GF-D8 (cell line): ENCODE measurements around the gene SLC13A2.

Experiments
- DNase-seq: peaks from one replicate; lab custom pipeline; 2025; lab: John Stamatoyannopoulos, UW

Gene SLC13A2

GRCh38 chr17:28494445-28495188 is 21.2 kb downstream of the SLC13A2 start:
- DNase-seq = no peak

DNA sequence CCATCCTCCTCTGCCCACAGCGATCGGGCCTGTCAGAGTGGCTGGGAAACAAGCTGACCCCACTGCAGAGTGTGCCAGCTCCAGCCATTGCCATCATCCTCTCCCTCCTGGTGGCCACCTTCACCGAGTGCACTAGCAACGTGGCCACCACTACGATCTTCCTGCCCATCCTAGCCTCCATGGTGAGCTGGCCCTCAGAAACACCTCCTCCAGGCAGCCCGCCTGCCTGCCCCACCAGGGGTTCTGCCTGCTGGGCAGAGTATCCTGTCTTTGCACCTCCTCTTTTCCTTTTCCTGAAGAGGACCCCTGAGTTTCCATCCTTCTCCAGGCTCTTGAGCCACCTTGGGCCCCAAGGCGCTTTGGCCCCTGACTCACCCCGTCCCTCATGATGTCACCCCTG is 22.2 kb downstream of the SLC13A2 start:
- no peak for DNase-seq

DNA sequence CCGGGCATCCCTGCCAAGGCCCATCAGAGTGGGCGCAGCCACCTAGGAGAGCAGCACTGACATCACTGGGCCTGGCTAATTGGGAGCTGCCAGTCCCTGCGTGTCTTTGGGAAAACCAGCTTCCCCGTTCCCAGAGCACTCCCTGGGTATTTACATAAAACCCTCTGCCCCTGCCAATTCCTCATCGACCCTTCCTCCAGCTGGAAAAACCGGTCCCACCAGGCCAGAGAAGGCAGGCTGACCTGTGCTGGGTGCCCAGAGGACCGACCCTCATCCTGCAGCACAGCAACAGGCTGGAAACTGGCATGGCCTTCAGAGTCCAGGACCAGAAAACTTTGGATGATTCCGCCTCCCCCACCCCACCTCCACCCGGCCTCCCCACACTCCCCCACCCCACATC is 24.5 kb downstream of the SLC13A2 start:
- DNase-seq = no peak

- no peak for DNase-seq
Measured at GRCh38 chr17:28498652-28499363, 25.4 kb downstream of the SLC13A2 start.

- DNase-seq = no peak
Measured at GRCh38 chr17:28499364-28499664, 25.9 kb downstream of the SLC13A2 start.

DNA sequence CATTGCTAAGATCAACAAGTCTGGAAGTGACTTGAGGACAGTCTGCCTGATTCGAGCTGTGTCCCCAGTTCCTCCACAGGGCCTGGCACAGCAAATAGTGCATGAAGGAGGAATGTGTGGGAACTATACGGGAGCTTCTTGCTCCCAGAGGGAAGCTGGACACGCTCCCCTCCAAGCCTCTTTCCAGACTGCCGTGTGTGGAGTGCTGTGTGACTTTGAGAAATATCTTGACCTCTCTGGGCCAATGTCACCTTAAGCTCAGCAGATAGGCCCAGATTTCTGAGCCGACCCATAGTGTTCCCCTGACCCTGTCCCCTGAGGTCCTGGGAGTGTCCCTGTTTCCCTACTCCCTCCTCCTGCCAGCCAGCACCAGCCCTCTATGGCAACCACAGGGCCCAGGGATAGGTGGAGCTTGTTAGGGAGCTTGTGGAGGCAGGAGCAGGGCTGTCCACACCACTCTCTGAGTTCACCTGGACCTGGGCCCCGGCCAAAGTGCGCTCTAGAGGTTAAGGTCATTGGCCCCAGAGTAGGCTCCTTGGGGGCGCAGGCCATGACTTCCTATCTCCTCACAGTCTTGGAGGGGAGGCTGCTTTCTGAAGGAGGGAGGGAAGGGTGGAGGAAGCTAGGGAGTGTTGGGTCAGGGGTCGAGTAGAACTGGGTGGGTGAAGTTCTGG is 26.4 kb downstream of the SLC13A2 start:
- no peak for DNase-seq

GRCh38 chr17:28500712-28501379 is 27.4 kb downstream of the SLC13A2 start:
- no peak for DNase-seq

DNA sequence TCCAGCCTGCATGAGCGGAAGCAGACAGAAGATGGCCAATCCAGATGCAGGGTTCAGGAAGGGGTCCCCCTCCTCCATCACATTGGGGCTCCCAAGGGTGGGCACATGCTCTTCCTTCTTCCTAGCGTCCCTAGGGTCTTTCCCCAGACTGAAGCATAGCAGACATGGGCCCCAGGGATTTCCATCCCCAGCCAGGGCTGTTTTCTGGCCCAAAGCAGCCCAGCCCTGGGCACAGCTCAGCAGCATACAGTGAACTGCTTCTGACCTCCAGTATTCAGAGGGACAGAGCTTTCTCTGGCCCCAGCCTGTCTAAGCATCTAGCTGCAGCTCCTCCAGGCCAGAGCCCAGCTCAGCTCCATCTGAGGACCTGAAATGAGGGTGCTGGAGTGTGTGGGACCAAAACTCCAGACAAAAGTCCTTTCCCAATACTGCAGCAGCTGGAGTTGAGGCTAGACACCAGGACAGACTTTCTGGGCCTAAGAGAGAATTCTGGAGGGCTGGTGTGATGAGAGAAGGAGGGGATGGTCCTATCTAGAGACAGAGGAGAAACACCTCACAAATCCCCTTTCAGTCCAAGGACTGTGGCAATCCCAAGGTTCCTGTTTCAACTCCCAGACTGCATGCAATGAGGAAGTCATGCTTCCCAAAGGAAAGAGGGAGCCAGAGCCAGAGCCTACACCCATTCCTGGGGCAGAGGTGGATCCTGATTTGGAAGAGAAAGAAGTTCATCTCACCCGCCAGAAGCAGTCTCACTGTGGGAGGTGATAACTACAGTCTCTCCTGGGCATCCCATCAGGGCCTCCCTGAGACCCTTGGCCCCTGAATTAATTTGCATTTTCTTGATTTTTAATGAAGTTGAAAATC is 28.2 kb downstream of the SLC13A2 start:
- no peak for DNase-seq

DNA sequence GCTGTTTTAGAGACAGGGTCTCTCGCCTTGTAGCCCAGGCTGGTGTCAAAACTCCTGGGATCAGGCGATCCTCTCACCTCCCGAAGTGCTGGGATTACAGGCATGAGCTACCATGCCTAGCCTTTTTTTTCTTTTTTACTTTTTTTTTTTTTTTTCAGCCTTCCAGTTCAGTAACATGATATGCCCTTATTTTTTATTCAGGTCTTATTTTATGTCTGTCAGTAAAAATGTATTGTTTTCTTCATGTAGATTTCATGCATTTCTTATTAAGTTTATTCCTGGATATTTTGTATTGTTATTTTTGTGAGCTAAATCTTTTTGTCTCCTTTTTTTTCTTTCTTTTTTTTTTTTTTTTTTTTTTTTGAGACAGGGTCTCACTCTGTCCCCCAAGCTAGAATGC is 30.0 kb downstream of the SLC13A2 start:
- no peak for DNase-seq

DNA sequence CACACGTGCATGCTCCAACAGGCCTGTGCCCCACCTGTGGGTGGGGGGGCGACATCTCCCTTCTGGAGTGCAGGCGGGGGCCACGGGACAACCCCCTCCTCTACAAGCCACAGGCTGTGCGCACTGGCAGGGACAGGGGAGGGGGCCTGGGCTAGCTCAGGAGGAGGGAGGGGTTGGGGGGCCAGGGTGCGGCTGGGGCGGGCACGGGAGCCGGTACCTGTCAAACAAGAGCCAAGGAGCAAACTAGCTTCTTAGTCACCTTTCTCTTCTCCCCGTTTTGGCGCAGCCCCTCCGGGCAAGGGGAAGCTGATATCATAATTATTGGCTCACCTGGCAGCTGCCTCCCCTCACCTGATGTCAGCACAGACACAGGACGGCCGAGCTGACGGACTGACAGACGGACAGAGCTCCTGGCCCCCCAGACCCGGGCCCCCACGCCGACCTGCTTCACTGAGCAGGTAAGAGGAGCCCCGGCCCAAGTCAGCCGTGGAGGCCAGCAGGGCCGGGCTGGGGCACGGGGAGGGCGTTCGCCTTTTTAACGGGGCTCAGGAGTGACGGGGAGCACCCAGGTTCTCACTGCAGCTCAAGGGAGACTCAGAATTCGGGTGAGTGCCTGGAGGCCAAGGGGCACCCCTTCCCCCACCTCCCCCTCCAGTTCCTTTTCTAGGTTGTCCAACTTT is 32.7 kb downstream of the SLC13A2 start, which contains the start of gene FOXN1:
FOXN1 (plus strand) TSS at position 363 of the 680 bp plus-strand sequence. CDS start 17,622 bp downstream, outside the sequence.
- DNase-seq = no peak

GRCh38 chr17:28506763-28507487 is 33.5 kb downstream of the SLC13A2 start:
- no peak for DNase-seq

GRCh38 chr17:28507567-28508203 is 34.2 kb downstream of the SLC13A2 start:
- DNase-seq = no peak

- no peak for DNase-seq
Measured at GRCh38 chr17:28508211-28508724, 34.8 kb downstream of the SLC13A2 start.

DNA sequence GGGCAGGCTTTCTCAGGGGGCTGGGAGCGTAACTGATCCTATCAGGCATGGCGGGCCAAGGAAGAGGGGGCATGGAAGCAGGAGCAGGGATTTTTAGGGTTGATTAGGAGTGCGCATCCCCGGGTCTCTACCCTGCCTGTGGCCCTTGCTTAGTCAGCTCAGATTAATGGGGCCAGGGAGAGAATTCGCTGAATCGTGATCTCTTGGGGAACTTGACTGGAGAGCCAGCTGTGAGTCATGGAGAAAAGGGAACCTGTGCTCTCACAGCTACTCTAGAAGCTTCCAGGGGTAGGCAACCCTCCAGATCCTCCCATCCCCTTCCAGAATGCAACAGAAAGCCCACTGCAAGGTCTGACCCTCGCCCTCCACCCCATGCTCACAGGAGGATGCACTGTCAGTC is 36.3 kb downstream of the SLC13A2 start:
- DNase-seq = no peak

DNA sequence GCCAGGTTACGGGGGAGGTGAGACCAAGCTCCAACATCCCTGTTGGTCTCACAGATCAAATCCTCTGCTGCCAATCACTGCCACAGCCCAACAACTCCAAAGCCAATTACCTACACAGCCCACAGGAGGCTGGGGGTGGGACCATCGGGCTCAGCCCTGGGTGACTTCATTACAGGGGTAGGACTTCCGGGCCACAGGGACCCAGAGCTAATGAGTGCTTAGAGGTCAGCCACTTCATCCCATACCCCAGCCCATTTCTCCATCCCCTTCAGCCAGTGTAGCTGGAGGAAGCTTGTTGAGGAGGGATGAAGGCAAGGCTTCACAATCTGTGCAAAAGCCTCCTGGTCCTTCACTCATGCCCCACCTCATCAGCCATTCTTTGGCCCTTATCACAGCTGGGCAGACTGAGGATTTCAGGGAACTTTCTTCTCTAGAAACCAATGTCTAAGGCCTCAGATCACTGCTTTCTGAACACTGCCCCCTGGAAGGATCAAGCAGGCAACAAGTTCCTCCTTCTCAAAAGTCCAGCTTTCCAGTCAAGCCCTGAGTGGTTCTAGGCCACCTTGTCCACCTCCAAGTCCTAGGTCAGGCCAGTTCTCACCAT is 38.5 kb downstream of the SLC13A2 start:
- no peak for DNase-seq

DNA sequence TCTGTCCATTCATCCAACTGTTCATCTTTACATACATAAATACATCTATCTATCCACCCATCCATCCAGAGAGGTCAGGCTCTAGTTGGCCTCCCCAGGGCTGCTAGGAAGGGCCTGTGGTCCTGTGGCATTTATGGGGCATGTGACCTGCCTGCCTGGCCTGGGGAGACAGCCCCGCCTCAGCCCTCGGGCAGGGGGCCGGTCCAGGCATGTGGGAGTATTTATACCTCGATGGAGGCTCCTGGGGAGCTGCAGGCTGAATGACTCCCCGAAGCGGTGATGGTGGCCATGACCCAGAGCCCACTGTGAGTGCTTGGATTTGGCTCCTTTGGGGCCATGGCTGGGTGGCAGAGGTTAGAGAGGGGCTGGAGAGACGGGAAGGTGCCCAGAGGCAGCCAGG is 40.0 kb downstream of the SLC13A2 start:
- no peak for DNase-seq

DNA sequence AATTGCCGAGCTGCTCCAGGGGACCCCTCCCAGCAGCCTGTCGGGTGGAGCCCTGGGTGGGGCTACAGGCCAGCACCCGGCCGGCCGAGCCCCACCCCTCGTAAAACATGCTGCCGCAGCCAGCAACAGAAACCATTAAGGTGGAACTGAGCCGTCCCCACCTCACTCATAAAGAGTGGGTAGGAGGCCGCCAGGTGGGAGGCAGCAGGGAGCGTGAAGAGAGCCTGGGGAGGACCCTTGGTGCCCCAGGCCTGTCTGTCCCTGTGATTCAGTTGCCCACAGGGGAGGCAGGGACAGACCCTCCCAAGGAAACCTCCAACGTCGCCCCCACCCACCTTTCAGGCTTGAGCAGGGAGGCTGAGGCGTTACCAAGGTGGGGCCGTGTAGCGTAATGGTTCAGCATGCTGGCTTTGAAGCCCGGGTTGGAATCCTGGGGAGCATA is 41.1 kb downstream of the SLC13A2 start:
- no peak for DNase-seq

DNA sequence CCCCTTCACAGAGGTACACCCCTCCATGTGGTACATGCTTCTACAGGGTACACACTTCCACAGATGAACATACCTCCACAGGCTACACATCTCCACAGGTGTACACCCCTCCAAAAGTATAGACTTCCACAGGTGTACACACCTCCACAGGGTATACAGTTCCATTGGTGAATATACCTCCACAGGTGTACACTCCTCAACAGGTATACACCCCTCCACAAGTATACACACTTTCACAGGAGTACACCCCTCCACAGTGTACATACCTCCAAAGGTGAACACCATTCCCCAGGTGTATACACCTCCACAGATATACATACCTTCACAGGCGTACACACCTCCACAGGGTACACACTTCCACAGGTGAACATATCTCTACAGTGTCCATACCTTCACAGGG is 42.1 kb downstream of the SLC13A2 start:
- DNase-seq = no peak

DNA sequence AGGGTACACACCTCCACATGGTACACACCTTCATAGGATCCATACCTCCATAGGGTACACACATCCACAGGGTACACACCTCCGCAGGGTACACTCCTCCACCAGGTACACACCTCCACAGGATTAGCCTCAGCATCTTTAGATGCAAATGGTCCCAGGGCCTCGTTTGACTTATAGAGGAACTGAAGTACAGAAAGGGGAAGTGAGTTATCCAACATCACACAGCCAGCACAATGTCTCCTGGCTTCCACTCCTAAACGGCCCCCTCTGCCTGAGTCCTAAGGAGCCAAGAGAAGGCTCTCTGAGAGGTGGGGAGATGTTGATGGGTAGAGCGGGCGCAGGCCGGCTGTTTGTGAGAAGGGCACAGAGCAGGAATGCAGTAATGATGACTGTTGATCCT is 44.7 kb downstream of the SLC13A2 start:
- no peak for DNase-seq
